H1 (cell line): ENCODE data around the gene ANAPC16.

Source experiments
- CTCF ChIP-seq, 3 experiments: IDR thresholded peaks; 1 replicate in 2 of 3; 2 replicates in 1 of 3; pipeline versions ENCODE4 v1.5.1 to v1.6.1; 2011; ENCODE audit warnings: low read length in 3 of 3, mild to moderate bottlenecking in 3 of 3, inconsistent platforms in 2 of 3, low read depth in 1 of 3, moderate library complexity in 1 of 3; ENCODE audit not compliant: insufficient read depth in 1 of 3; ENCODE audit errors: control extremely low read depth in 1 of 3
- EP300 ChIP-seq, 2 experiments: IDR thresholded peaks; 1 replicate in 1 of 2; 2 replicates in 1 of 2; pipeline ENCODE4 v1.6.1; 2011 to 2012; ENCODE audit warnings: low read depth in 2 of 2, low read length in 2 of 2, mild to moderate bottlenecking in 2 of 2, borderline replicate concordance in 1 of 2, inconsistent platforms in 1 of 2, moderate library complexity in 1 of 2
- EZH2 ChIP-seq: fragments of 200-600 bp; sonication (generic); IDR thresholded peaks from 2 replicates; pipeline ENCODE4 v1.7.1; 2012; ENCODE audit warnings: low read depth, mild to moderate bottlenecking, moderate library complexity, low read length, inconsistent platforms; ENCODE audit not compliant: severe bottlenecking
- JUN ChIP-seq: IDR thresholded peaks from 2 replicates; pipeline ENCODE4 v1.6.1; 2011; ENCODE audit warnings: low read depth, mild to moderate bottlenecking, improper control_type of control experiment, low read length
- NRF1 ChIP-seq: IDR thresholded peaks from 2 replicates; pipeline ENCODE4 v1.6.1; 2011; ENCODE audit warnings: mild to moderate bottlenecking, low read depth, low read length, improper control_type of control experiment
- RAD21 ChIP-seq, 2 experiments: IDR thresholded peaks in 1 of 2; conservative IDR thresholded peaks in 1 of 2; 2 replicates each; pipeline ENCODE4 v1.6.1; 2011; ENCODE audit warnings: low read depth in 2 of 2, low read length in 2 of 2, improper control_type of control experiment in 1 of 2, inconsistent platforms in 1 of 2, mild to moderate bottlenecking in 1 of 2, moderate library complexity in 1 of 2
- SP4 ChIP-seq: IDR thresholded peaks from 2 replicates; pipeline ENCODE4 v1.6.1; 2012; ENCODE audit warnings: low read length, inconsistent platforms
- SUZ12 ChIP-seq: fragments of 200-600 bp; sonication (generic); IDR thresholded peaks from 2 replicates; pipeline ENCODE4 v1.6.1; 2012; ENCODE audit warnings: mild to moderate bottlenecking, inconsistent platforms, low read length, moderate library complexity, mixed read lengths

GRCh38 chr10:72274730-72275350 is 59.0 kb downstream of the ANAPC16 start:
- TF ChIP-seq RAD21 (IDR thresholded peaks at IDR 0.05 in 1 of 2, conservative IDR thresholded peaks at IDR 0.05 in 1 of 2; ENCODE audit: low read depth in 2 of 2, low read length in 2 of 2) (peak; percentile 70 to 81), EP300 (IDR thresholded peaks at IDR 0.05; ENCODE audit: borderline replicate concordance in 1 of 2, low read depth in 2 of 2, low read length in 2 of 2) (no peak), SUZ12 (no peak), NRF1 (no peak), CTCF (IDR thresholded peaks at IDR 0.05; ENCODE audit: control extremely low read depth in 1 of 3, insufficient read depth in 1 of 3, low read depth in 1 of 3, low read length in 3 of 3) (peak; percentile 84 to 92 (median 90)), JUN (no peak), SP4 (no peak), EZH2 (no peak)
